ENCODE measurements around the gene DIO2. TPM values are rescaled to one million over a fixed set of nuclear protein-coding genes. Genes with fewer than 3 reads are reported as not detected.

The DIO2 gene
- total and polyA plus RNA-seq, 2 of the 8 experiments (the other 6 are each of a cell fraction or from before 2014, with no cell fraction given): 0.03 to 0.65 TPM

DNA sequence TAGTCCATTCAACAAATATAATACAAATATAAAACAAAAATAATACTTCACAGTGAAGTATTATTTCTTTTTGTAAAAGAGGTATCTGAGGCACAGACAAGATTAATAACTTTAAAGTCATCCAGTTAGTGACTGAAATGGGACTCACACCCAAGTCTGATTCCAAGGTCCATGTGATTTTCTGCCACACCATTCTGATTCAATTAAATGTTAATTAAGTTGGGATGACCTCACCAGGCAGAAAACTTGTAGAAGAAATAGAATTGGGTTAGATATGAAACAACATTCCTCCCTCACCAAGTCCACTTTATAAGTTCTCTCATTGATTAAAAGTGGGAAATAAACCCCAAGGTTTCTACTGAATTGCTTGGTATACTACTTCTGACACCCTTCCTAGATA lies 34.4 kb downstream of the DIO2 start (continued):
- TF ChIP-seq, protein P1, sequence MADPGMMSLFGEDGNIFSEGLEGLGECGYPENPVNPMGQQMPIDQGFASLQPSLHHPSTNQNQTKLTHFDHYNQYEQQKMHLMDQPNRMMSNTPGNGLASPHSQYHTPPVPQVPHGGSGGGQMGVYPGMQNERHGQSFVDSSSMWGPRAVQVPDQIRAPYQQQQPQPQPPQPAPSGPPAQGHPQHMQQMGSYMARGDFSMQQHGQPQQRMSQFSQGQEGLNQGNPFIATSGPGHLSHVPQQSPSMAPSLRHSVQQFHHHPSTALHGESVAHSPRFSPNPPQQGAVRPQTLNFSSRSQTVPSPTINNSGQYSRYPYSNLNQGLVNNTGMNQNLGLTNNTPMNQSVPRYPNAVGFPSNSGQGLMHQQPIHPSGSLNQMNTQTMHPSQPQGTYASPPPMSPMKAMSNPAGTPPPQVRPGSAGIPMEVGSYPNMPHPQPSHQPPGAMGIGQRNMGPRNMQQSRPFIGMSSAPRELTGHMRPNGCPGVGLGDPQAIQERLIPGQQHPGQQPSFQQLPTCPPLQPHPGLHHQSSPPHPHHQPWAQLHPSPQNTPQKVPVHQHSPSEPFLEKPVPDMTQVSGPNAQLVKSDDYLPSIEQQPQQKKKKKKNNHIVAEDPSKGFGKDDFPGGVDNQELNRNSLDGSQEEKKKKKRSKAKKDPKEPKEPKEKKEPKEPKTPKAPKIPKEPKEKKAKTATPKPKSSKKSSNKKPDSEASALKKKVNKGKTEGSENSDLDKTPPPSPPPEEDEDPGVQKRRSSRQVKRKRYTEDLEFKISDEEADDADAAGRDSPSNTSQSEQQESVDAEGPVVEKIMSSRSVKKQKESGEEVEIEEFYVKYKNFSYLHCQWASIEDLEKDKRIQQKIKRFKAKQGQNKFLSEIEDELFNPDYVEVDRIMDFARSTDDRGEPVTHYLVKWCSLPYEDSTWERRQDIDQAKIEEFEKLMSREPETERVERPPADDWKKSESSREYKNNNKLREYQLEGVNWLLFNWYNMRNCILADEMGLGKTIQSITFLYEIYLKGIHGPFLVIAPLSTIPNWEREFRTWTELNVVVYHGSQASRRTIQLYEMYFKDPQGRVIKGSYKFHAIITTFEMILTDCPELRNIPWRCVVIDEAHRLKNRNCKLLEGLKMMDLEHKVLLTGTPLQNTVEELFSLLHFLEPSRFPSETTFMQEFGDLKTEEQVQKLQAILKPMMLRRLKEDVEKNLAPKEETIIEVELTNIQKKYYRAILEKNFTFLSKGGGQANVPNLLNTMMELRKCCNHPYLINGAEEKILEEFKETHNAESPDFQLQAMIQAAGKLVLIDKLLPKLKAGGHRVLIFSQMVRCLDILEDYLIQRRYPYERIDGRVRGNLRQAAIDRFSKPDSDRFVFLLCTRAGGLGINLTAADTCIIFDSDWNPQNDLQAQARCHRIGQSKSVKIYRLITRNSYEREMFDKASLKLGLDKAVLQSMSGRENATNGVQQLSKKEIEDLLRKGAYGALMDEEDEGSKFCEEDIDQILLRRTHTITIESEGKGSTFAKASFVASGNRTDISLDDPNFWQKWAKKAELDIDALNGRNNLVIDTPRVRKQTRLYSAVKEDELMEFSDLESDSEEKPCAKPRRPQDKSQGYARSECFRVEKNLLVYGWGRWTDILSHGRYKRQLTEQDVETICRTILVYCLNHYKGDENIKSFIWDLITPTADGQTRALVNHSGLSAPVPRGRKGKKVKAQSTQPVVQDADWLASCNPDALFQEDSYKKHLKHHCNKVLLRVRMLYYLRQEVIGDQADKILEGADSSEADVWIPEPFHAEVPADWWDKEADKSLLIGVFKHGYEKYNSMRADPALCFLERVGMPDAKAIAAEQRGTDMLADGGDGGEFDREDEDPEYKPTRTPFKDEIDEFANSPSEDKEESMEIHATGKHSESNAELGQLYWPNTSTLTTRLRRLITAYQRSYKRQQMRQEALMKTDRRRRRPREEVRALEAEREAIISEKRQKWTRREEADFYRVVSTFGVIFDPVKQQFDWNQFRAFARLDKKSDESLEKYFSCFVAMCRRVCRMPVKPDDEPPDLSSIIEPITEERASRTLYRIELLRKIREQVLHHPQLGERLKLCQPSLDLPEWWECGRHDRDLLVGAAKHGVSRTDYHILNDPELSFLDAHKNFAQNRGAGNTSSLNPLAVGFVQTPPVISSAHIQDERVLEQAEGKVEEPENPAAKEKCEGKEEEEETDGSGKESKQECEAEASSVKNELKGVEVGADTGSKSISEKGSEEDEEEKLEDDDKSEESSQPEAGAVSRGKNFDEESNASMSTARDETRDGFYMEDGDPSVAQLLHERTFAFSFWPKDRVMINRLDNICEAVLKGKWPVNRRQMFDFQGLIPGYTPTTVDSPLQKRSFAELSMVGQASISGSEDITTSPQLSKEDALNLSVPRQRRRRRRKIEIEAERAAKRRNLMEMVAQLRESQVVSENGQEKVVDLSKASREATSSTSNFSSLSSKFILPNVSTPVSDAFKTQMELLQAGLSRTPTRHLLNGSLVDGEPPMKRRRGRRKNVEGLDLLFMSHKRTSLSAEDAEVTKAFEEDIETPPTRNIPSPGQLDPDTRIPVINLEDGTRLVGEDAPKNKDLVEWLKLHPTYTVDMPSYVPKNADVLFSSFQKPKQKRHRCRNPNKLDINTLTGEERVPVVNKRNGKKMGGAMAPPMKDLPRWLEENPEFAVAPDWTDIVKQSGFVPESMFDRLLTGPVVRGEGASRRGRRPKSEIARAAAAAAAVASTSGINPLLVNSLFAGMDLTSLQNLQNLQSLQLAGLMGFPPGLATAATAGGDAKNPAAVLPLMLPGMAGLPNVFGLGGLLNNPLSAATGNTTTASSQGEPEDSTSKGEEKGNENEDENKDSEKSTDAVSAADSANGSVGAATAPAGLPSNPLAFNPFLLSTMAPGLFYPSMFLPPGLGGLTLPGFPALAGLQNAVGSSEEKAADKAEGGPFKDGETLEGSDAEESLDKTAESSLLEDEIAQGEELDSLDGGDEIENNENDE (IDR thresholded peaks at IDR 0.05; ENCODE audit: insufficient replicate concordance, low read length): no peak
- TF ChIP-seq SRF (IDR thresholded peaks at IDR 0.05; ENCODE audit: low read depth, low read length): no peak
- no peak for TF ChIP-seq POLR2AphosphoS5 (IDR thresholded peaks at IDR 0.05; ENCODE audit: low read depth, low read length)
- no peak for TF ChIP-seq CBX8 (IDR thresholded peaks at IDR 0.05; ENCODE audit: borderline replicate concordance, low read depth, low read length)
- TF ChIP-seq RAD21 (IDR thresholded peaks at IDR 0.05 in 1 of 2, conservative IDR thresholded peaks at IDR 0.05 in 1 of 2; ENCODE audit: low read depth in 2 of 2, low read length in 2 of 2): no peak
- TF ChIP-seq TBP (IDR thresholded peaks at IDR 0.05; ENCODE audit: low read depth, low read length): no peak
- no peak for TF ChIP-seq CEBPB (IDR thresholded peaks at IDR 0.05; ENCODE audit: low read depth, low read length)
- TF ChIP-seq SIX5 (IDR thresholded peaks at IDR 0.05; ENCODE audit: low read depth, low read length): no peak
